Measurements from ENCODE around the gene IL36B. TPM values are rescaled to one million over a fixed set of nuclear protein-coding genes. Genes with fewer than 3 reads are reported as not detected.

Gene IL36B
- total RNA-seq, 1 donor from 2014 or later = not detected

DNA sequence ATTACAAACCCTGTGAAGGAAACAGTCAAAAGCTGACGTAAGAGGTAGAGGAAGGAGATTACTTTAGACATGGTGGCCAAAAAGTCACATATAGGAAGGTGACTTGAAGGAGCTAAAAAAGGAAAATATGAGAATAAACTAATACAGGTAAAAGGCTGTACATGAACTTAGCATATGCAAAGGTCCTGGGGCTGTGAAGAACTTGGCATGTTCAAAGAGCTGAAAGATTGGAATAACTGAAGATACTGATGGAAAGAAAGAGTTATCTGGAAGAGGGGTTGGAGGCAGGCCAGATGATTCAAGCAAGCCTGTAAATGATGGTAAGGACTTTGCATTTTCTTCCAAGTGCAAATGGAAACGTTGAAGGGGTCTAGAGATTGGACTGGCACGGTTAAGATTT is 34.2 kb downstream of the IL36B start:
- intact Hi-C loops (cut with DNase I) = no loop called here
- ATAC-seq = no peak

DNA sequence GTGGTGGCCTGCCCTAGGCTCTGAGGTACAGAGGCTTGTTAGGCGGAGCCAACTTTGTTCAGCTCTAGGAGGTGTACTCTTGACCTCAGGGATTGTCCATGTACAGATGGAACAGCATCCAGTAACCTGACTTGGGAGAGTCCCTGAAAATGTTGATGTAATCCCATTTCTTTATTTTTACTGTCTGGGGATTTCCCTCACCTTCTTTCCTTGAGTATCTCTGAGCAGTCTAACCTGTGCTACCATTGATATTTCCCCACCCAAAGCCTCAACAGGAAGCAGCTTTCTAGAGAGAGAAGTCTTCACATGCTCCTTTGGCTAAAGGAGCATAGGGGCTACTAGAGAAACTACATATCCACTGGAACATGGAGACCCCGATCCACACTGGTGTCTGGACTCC is 37.0 kb downstream of the IL36B start:
- no peak for DNase-seq (ENCODE audit: low spot score)
- no peak for ATAC-seq
- intact Hi-C loops (cut with DNase I) = no loop called here

More for the DNA sequence above, 34.2 kb downstream of the IL36B start:
- no peak for DNase-seq (ENCODE audit: low spot score)

DNA sequence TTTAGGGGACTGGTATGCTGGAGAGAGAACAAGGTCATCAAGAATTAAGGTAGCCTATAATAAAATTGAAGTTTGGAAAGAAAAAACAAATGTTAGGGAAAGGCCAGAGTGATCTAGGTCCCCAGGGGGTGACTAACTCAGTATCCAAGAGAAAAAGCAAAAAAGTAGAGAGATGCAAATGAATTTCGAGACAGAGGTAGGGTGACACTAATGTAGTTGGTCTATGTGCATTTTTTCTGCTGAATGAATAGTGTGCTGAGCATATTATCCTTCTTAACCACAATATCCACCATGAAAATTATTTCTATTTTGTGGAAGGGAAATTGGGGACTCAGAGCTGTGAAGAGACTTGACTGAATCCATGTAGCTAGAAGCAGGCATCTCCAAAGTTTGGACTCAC is 37.6 kb downstream of the IL36B start:
- intact Hi-C loops (cut with DNase I) = no loop called here
- no peak for DNase-seq (ENCODE audit: low spot score)
- ATAC-seq = no peak

DNA sequence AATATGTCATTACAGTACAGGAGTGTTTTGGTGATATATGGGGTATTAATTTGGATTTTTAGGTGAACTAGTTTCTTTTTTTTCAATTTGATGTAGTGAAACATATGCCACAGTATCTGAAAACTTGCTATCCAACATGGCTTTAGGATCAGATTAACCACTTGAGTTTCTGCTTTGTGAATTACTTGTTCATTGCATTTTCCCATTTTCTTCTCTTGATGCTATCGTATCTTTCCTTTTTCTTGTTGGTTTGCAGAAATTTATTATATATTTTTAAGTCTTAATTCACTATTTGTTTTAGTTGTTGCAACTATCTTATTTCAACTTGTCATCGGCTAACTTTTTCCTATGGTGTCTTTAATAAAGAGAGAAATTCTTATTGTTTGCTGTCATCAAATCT is 38.6 kb downstream of the IL36B start:
- no peak for ATAC-seq
- no peak for DNase-seq (ENCODE audit: low spot score)
- intact Hi-C loops (cut with DNase I) = no loop called here

DNA sequence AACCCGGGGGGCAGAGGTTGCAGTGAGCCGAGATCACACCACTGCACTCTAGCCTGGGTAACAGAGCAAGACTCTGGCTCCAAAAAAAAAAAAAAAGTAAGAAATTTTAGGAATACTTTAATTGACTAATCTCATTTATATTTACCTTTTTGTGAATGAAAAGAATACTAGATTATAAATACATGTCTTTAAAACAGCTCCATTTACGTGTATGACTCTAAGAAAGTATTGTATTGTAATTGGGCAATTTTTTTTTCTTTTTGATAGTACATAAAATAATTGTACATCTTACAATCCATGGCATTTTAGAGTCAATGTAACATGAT is 39.4 kb downstream of the IL36B start:
- DNase-seq (ENCODE audit: low spot score) (no peak), ATAC-seq (no peak)
- intact Hi-C loops (cut with DNase I) = no loop called here

GRCh38 chr2:113012436-113013335 is 40.0 kb downstream of the IL36B start:
- DNase-seq (ENCODE audit: low spot score) = no peak
- no peak for ATAC-seq
- intact Hi-C loops (cut with DNase I) = no loop called here

GRCh38 chr2:113011108-113011507 is 41.6 kb downstream of the IL36B start:
- DNase-seq (ENCODE audit: low spot score) = no peak
- intact Hi-C loops (cut with DNase I) = no loop called here
- ATAC-seq = no peak

DNA sequence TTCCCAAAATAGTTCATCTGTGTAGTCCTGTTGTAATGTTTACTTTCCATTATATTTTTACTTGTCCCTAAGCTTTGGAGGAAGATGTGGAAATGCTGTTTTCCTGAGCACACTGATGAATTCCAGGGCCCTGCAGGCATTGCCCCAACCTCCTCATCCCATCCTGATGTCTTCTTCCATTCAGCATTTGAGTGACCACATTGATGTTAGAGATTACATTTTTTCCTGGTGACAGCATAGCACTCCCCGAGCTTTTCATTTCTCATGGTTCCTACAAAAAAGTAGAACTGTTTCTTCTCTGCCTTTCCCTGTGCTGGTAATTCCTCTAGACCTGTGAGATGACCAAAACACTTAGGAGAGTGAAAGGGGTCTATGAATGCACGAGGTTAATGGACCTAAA is 42.6 kb downstream of the IL36B start:
- intact Hi-C loops (cut with DNase I) = no loop called here
- ATAC-seq (no peak), DNase-seq (ENCODE audit: low spot score) (no peak)

DNA sequence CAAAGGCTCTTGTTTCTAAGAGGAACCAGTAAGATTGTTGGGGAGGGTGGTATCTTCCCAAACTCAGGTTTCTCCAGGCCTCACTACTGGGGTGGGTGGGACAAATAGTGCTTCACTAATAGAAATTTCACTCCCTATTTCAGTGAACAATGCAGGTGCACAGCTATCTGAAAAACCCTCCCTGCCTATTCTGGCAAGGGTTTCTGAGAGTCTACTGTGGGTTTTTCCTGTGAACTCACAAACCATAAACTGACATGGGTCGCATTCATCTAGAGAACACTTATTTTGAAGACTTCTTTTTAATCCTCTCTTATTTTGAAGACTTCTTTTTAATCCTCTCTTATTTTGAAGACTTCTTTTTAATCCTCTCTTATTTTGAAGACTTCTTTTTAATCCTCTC is 43.0 kb downstream of the IL36B start:
- DNase-seq (ENCODE audit: low spot score) = no peak
- intact Hi-C loops (cut with DNase I) = no loop called here
- no peak for ATAC-seq

GRCh38 chr2:113007250-113007649 is 45.4 kb downstream of the IL36B start:
- intact Hi-C loops (cut with DNase I) = no loop called here
- DNase-seq (ENCODE audit: low spot score) = no peak
- no peak for ATAC-seq

DNA sequence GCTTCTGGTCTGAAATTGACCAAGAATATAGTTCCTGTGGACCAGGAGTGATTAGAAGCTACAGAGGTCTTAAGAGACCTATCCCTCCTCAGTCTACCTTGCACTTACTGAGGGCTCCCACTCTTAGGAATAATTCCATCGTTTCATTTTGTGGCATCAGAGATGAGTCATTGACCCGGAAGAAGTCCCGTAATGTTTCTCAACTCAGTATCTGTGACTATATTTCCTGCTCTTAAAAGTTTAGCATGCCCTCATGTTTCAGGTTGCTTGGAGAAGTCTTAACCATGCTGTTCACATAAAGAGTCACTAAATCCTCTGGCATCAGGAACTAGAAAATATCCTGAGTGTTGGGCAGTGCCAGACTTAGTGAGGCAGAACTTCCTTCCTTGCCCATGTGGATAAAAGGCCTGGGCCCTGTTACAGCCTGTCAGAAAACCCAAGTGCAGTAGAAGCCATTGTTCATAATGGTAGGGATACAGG is 47.6 kb downstream of the IL36B start, which contains the start of gene IL36A:
Gene IL36A (plus strand): TSS at position 430 of the 480 bp plus-strand sequence. CDS start 413 bp downstream, outside the sequence.
- ATAC-seq (no peak), DNase-seq (ENCODE audit: low spot score) (no peak)
- intact Hi-C loops (cut with DNase I) = no loop called here

DNA sequence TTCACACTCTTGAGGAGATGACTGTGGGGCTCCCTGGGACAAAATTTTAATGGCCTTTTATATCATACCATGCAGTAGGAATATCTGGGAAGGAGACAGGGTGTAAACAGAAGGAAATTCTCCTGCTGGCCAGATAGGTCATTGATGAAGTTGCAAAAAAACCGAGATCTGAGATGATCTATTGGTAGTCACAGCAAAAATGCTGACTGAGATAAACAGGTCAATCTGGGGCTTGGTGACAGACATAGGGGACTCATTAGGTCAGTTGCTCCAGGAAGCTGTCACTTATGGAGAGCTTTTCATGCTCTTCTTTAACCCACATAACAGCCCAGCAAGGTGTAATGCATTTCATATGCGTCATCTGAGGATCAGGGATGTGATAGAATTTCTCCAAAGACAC is 50.0 kb downstream of the IL36B start:
- no peak for DNase-seq (ENCODE audit: low spot score)
- no peak for ATAC-seq
- intact Hi-C loops (cut with DNase I) = no loop called here

DNA sequence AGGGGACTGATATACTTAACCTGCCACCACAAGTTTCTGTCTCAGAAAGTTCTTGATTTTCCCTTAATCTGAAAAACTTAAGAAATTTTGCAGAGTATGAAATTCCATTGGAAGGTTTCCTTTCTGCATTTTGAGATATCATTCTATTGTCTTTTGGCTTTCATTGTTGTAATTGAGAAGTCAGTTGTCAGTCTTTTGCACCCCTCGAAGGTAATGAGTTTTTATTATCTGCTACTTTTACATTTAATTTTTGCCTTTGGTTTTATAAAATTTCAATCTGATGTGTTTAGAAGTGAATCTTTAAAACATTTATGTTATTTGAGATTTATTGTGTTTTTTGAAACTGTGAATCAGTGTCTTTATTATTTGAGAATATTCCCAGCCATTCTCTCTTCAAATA is 52.2 kb downstream of the IL36B start:
- DNase-seq (ENCODE audit: low spot score) (no peak), ATAC-seq (no peak)
- intact Hi-C loops (cut with DNase I) = no loop called here

- DNase-seq (ENCODE audit: low spot score) (no peak), ATAC-seq (no peak)
- intact Hi-C loops (cut with DNase I) = no loop called here
These were observed 55.5 kb downstream of the IL36B start for GRCh38 chr2:112997151-112997550.

DNA sequence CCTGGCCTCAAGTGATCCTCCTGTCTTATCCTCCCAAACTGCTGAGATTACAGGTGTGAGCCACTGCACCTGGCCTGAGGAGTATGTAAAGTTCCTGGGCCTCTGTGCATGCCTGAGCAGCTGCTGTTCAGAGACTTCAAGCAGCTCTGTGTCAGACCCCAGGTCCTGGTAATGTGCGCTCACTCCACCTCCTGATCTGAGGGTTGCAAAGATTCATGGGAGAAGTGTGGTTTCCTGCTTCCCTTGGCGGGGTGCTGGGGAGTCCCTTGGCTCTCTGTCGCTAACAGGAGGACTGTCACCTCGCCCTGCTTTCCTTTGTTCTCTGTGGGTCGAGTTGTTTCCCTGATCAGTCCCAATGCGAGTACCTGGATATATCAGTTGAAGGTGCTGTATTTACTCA is 56.0 kb downstream of the IL36B start:
- intact Hi-C loops (cut with DNase I) = no loop called here
- DNase-seq (ENCODE audit: low spot score) (no peak), ATAC-seq (no peak)

DNA sequence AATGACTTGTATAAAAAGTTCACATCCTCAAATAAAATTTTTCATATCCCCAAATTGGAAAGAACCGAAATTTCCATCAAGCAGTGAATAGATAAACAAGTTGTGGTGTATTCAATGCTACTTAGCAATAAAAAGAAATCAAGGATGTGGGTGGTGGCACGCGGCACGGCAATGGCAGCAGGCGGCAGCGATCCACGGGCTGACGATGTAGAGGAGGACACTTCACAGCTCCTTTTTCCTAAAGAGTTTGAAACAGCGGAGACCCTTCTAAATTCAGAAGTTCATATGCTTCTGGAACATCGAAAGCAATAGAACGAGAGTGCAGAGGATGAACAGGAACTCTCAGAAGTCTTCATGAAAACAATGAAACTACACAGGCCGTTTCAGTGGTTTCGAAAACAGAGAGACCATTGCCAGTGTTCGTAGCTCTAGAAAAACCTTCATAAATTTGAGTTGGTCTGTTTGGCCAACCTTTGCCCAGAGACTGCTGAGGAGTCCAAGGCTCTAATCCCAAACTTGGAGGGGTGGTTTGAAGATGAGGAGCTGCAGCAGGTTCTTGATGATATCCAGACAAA is 57.2 kb downstream of the IL36B start:
- intact Hi-C loops (cut with DNase I) = no loop called here
- ATAC-seq (no peak), DNase-seq (ENCODE audit: low spot score) (no peak)

GRCh38 chr2:112994648-112995047 is 58.0 kb downstream of the IL36B start:
- ATAC-seq = no peak
- DNase-seq (ENCODE audit: low spot score) = no peak
- intact Hi-C loops (cut with DNase I) = no loop called here

DNA sequence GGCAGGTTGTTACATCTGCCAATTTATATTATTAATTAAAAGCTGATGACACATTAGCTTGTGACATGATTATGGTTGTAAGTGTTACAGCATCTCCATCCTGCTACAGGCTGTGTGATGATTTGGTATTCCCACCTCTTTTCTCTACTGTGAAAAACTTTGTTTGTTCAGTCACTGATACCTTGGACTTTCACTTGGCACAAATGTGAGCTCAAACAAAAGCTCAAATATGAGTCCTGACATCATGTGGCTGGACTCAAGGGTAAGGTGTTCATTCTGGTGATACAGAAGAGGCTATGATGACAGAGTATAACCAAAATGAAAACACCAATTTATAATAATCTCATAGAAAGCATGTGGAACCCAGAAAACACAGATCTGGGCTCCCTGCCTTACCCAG is 58.8 kb downstream of the IL36B start:
- intact Hi-C loops (cut with DNase I) = no loop called here
- ATAC-seq (no peak), DNase-seq (ENCODE audit: low spot score) (no peak)

GRCh38 chr2:112989611-112990010 is 63.1 kb downstream of the IL36B start:
- intact Hi-C loops (cut with DNase I) = no loop called here
- DNase-seq (ENCODE audit: low spot score) (no peak), ATAC-seq (no peak)

DNA sequence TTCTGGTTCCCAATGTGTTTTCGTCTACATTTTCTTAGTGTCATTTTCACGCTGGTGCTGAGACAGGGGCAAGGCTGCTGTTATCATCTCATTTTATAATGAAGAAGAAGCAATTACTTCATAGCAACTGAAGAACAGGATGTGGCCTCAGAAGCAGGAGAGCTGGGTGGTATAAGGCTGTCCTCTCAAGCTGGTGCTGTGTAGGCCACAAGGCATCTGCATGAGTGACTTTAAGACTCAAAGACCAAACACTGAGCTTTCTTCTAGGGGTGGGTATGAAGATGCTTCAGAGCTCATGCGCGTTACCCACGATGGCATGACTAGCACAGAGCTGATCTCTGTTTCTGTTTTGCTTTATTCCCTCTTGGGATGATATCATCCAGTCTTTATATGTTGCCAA is 67.6 kb downstream of the IL36B start:
- DNase-seq (ENCODE audit: low spot score) (no peak), ATAC-seq (no peak)
- intact Hi-C loops (cut with DNase I) = no loop called here

DNA sequence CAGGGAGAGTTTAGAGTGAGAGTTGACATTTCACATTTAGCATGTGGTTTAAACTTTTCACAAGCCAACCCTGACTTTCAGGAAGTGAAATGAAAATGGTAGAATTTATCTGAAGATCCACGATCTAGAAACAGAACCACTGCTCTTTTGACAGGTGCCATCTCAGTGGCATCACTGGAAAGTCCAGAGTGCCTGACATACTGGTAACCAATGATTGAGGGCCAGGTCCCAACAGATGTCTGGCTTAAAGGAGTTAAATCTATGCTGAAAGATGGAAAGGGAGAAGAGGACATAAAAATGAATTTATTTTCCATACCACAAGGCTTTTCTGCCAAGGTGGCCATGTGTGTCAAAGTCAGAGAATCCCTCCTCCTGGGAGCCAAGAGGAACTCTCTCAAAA is 72.1 kb downstream of the IL36B start:
- intact Hi-C loops (cut with DNase I) = no loop called here
- DNase-seq (ENCODE audit: low spot score) (no peak), ATAC-seq (no peak)
